Cerebellar nuclear complex (tissue), 1 donor: ENCODE measurements around the gene ACTN4.
"Not testable (repeated sequence)": the region's sequence is repeated elsewhere in the genome, so short reads cannot be mapped to it uniquely, and the experiment has no call there.

ENCODE experiments used
- DNase-seq, 2 experiments: peaks; one replicate each; lab custom pipeline; 2025; lab: John Stamatoyannopoulos, UW

ACTN4 gene

DNA sequence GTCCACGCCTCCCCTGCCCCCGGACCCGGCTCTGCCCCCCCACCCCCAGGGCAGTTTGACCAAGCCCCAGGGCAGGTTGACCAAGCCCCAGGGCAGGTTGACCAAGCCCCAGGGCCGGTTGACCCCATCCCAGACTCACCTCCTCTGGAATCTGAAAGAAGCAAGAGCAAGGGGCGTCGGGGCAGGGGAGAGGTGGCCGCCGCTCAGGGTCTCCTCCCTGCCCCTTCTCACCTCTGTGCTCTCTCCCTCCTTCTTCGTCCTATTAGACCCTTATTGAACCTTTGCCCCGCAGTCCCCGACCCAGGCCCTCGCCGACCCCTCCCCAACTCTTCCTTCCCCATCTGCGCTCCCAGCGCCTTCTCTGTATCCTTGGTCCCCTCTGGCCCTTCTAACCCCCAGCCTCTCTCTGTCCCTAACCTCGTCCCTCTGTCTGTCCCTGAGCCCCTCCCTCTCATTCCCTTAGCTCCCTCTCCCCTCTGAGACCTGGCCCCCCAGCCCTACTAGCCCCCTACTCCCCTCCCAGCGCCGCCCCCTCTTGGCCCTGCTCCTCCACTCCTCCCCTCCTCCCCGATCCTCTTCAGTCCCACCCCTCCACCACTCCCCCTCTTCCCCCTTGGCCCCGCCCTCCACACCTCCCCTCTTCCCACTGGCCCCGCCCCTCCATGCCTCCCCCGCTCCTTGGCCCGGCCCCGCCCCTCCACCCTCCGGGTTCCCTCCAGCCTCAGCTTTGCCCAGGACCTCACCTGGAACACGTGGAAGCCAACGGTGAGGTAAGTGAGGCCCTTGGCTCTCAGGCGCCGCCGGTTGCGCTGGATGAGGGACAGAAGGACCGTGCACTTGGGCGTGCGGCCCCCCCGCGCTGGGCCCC lies 89.2 kb downstream of the ACTN4 start:
- DNase-seq, result no peak

DNA sequence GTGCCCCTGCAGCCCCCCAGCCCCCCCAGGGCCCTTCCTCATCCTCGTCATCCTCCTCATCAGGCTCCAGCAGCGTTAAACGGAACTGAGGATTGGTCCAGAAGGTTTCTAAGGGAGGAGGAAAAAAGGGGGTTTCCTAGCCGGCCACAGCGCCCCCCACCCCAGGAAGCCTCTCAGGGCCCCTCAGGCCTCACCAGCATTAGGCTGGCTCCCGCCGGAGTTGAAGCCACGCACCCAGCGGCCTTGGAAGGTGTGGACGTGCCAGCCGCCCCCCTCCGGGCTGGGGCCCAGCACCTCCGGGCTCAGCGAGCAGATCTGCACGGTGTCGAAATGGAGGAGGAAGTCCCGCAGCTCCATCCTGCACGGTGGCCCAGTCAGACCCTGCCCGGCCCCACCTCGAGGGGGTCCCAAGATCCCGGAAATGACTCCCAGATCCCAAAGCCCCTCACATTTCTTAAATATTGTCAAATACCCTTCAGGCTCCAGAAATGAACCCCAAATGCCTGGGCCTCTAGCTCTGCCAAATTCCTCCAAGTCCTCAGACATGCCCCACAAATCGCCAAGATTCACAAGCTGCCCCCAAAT lies 89.9 kb downstream of the ACTN4 start:
- DNase-seq, result no peak

GRCh38 chr19:38737921-38738737 lies 90.7 kb downstream of the ACTN4 start:
- DNase-seq, result no peak

GRCh38 chr19:38739440-38740256 lies 92.2 kb downstream of the ACTN4 start:
- no peak for DNase-seq

DNA sequence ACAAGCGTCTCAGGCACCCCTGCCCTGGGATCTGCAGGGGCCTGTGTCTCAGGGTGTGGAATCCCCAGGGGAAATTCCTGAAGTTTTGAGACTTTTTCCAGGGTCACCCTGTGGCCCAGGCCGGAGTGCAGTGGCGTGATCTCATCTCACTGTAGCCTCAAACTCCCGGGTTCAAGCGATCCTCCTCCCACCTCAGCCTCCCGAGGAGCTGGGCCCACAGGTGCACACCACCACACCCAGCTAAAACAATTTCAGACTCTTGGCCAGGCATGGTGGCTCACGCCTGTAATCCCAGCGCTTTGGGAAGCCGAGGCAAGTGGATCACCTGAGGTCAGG lies 92.8 kb downstream of the ACTN4 start:
- no peak for DNase-seq

GRCh38 chr19:38740932-38741331 lies 93.5 kb downstream of the ACTN4 start:
- DNase-seq, result no peak

- DNase-seq, result no peak
These were observed 94.2 kb downstream of the ACTN4 start for GRCh38 chr19:38741670-38742069.

GRCh38 chr19:38742296-38742695 lies 94.8 kb downstream of the ACTN4 start:
- DNase-seq, result no peak

GRCh38 chr19:38742906-38743305 lies 95.5 kb downstream of the ACTN4 start:
- no peak for DNase-seq

- no peak for DNase-seq
These were observed 96.2 kb downstream of the ACTN4 start for GRCh38 chr19:38743394-38744297.

DNA sequence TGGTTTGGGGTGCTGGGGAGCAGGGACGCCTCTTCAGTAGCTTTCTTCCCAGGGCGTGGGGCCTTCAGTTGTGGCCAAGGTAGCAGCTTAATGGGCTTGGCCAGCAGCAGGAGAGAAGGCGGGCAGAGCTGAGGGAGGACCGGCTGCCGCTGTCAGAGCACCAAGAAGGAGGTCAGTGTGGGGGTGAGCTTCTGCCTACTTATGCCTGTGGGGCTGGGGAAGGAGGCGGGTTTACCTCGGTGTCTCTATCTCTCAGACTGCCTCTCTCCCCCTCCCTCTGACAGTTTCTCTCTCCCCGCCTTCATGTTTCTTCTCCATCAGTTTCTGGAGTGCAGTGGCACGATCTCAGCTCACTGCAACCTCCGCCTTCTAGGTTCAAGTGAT lies 96.8 kb downstream of the ACTN4 start, which contains the start of gene CAPN12:
TSS of gene CAPN12 (minus strand) at position 177 of the 384 bp plus-strand sequence. CDS start 309 bp downstream, outside the sequence.
- DNase-seq, result no peak

GRCh38 chr19:38744874-38745273 lies 97.4 kb downstream of the ACTN4 start:
- no peak for DNase-seq

DNA sequence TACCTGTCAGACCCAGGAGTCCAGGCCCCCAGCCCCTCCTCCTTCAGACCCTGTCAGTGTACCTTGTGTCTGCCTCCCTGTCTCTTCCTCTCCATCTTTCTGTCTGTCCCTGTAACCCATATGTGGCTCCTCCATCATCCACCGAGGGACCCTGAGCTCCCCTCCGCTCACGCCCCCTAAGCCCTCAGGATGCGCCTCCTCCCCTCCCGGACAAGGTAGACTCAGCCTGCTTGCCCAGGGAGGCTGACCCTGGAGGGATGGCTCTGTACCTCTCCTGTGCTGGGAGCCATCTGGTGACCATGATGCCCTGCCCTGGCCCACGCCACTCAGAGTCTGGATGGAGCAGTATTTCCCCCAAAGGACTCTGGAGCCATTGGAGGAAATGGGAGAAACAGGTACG lies 97.9 kb downstream of the ACTN4 start:
- DNase-seq, result no peak

- DNase-seq, result not testable (repeated sequence)
These were observed 106.3 kb downstream of the ACTN4 start for GRCh38 chr19:38753783-38754182.

DNA sequence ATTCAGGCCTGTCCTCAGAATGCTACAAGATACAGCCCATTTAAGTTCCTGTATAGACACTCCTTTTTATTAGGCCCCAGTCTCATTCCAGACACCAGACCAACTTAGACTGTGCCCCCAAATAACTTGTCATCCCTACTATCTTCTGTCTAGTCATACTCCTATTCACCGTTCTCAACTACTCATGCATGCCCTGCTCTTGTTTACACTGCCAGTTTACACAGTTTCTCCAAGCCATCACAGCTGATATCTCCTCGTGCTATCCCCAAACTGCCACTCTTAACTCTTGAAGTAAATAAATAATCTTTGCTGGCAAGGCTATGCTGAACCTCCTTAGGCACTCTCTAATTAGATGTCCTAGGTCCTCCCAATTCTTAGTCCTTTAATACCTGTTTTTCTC lies 106.7 kb downstream of the ACTN4 start:
- DNase-seq, result not testable (repeated sequence)

DNA sequence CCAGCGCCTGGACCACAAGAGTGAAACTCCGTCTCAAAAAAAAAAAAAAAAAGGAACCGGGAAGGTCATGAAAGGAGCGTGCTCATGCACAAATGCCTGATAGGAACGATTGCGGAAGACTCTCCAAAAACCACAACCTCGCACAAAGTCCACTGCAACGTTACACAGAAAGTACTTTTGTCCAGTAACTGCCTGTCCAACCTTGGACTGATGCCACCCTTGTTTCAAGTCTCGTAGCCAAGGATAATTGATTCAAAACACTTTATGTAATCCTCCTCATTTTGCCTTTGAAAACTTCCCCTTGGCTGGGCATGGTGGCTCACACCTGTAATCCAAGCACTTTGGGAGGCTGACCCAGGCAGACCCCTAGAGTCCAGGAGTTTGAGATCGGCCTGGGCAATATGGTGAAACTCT lies 112.1 kb downstream of the ACTN4 start:
- no peak for DNase-seq

- not testable (repeated sequence) for DNase-seq
These were observed 113.5 kb downstream of the ACTN4 start for GRCh38 chr19:38760805-38761517.

GRCh38 chr19:38761884-38762389 lies 114.5 kb downstream of the ACTN4 start:
- not testable (repeated sequence) for DNase-seq

DNA sequence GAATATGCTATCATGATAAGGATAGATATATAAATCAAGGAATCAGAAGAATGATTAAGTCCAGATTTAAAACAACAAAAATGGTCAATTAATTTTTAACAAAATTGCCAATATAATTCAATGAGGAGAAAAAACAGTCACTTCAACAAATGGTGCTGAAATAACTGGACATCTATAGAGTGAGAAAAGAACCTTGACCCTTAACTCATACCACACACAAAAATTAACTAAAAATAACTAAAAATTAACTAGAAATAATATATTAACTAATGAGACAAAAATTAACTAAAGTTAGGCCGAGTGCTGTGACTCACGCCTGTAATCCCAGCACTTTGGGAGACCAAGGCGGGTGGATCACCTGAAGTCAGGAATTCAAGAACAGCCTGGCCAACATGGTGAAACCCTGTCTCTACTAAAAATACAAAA lies 116.4 kb downstream of the ACTN4 start:
- no peak for DNase-seq

DNA sequence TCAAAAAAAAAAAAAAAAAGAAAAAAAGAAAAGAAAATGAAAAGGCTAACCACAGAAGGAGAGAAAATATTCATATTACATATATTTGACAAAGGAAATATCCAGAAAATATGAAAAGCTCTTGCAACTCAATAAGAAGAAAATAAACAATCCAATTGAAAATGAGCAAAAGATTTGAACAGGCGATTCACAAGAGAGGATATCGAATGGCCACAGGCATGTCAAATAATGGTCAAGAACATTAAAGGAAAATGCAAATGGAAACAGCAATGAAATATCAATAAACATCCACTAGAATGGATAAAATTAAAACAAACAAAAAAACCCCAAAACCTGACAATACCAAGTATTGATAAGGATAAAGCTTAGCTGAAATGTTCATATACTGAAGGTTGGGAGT lies 117.8 kb downstream of the ACTN4 start:
- no peak for DNase-seq
